Spleen (tissue), 11 donors: ENCODE data around the gene WFIKKN2. TPM values are rescaled to one million over a fixed set of nuclear protein-coding genes. Genes with fewer than 3 reads are reported as not detected.

Source experiments
- DNase-seq: peaks from one replicate; pipeline ENCODE4 v3.0.0-alpha.2; 2020
- H3K27ac ChIP-seq, 8 donors: fragments of 200-600 bp; sonication (generic) in 7 of 8; 1 replicate in 4 of 8; 2 replicates in 4 of 8; pipeline versions ENCODE4 v1.5.0 to v1.8.0; 2016 to 2021; ENCODE audit warnings: inconsistent platforms in 4 of 8, mild to moderate bottlenecking in 4 of 8, moderate library complexity in 1 of 8
- H3K27me3 ChIP-seq, 7 donors: fragments of 200-600 bp; sonication (generic) in 6 of 7; replicated peaks in 1 of 7; 1 replicate in 4 of 7; 2 replicates in 3 of 7; pipeline versions ENCODE4 v1.5.0 to v1.8.0; 2016 to 2021; ENCODE audit warnings: inconsistent platforms in 3 of 7, mild to moderate bottlenecking in 1 of 7
- H3K36me3 ChIP-seq, 6 donors: fragments of 200-600 bp; sonication (generic) in 5 of 6; 1 replicate in 4 of 6; 2 replicates in 2 of 6; pipeline versions ENCODE4 v1.5.0 to v1.8.0; 2016 to 2021; ENCODE audit warnings: inconsistent platforms in 2 of 6
- H3K4me1 ChIP-seq, 6 donors: fragments of 200-600 bp; sonication (generic) in 5 of 6; 1 replicate in 3 of 6; 2 replicates in 3 of 6; pipeline versions ENCODE4 v1.5.0 to v1.8.0; 2016 to 2021; ENCODE audit warnings: inconsistent platforms in 3 of 6
- H3K4me3 ChIP-seq, 8 donors: fragments of 200-600 bp; sonication (generic) in 7 of 8; 1 replicate in 4 of 8; 2 replicates in 4 of 8; pipeline versions ENCODE4 v1.5.0 to v1.8.0; 2016 to 2021; ENCODE audit warnings: inconsistent platforms in 4 of 8, mild to moderate bottlenecking in 4 of 8, moderate library complexity in 2 of 8
- H3K9me3 ChIP-seq, 8 donors: fragments of 200-600 bp; sonication (generic) in 7 of 8; 1 replicate in 4 of 8; 2 replicates in 4 of 8; pipeline versions ENCODE4 v1.5.0 to v1.8.0; 2016 to 2021; ENCODE audit warnings: inconsistent platforms in 4 of 8
- POLR2A ChIP-seq, 3 donors: fragments of 450-650 bp; IDR thresholded peaks; one replicate each; pipeline ENCODE4 v1.5.1; 2017; ENCODE audit warnings: antibody characterized with exemption in 3 of 3, mild to moderate bottlenecking in 1 of 3
- POLR2AphosphoS5 ChIP-seq, 3 donors: sonication (generic); formaldehyde crosslinking; IDR thresholded peaks; one replicate each; pipeline ENCODE4 v1.5.1; 2017; ENCODE audit warnings: antibody characterized with exemption in 3 of 3
- WGBS, 5 donors: extraction: QIAGEN DNeasy Blood & Tissue Kit in 3 of 5; methylation state at CpG; one replicate each; pipeline versions ENCODE4 v1.1.5 to v1.1.7; 2013 to 2018; 5-methylcytosine and 5-hydroxymethylcytosine counted together
- intact Hi-C: fragments of 100-400 bp; cut with DNase I; formaldehyde crosslinking; loops from one replicate; pipeline ENCODE4 v1.15.0; 2023; ENCODE audit warnings: low total_unique reads
- polyA plus RNA-seq, 3 donors: library from polyadenylated mRNA; stranded (reverse); fragments of 200-250 nt; gene quantifications; one replicate each; pipeline ENCODE4 v1.2.1, GENCODE V29; 2013
- total RNA-seq, 7 donors: library from RNA; depleted of rRNA in 3 of 7; stranded (reverse); fragments of >200 nt in 3 of 7; fragmentation: NEBNext Ultra II Directional in 4 of 7; extraction: Animal tissue kit (Norgen Biotek cat#: 25700) in 4 of 7; gene quantifications; one replicate each; pipeline versions ENCODE4 v1.1.0 to v1.2.1, GENCODE V29; 2016 to 2021
- TF ChIP-seq, protein P1 (sequence below), 11 experiments: fragments of 200-600 bp in 7 of 11; fragments of 450-650 bp in 4 of 11; sonication (generic) in 4 of 11; IDR thresholded peaks in 8 of 11; conservative IDR thresholded peaks in 3 of 11; 1 replicate in 7 of 11; 2 replicates in 4 of 11; pipeline versions ENCODE4 v1.4.0 to v1.8.0; 2016 to 2021; ENCODE audit warnings: antibody characterized with exemption in 11 of 11, inconsistent platforms in 4 of 11, mild to moderate bottlenecking in 1 of 11
- donor health status: healthy with polysubstance abuse.
- donor health status: DM: no; HTN: no; CAD: no; lungs with moderate emphysema.
- donor health status: DM: no; HTN: no; CAD: no.
- donor health status: Bipolar disorder and iron deficiency.
- donor health status: healthy.
- donor health status: DM: no; HTN: no; CAD: no.
- donor health status: DM: yes; HTN: yes; CAD: no.

WFIKKN2 gene
- total and polyA plus RNA-seq, 10 donors = 0.02 to 0.51 (median 0.10) TPM; not detected in 4

DNA sequence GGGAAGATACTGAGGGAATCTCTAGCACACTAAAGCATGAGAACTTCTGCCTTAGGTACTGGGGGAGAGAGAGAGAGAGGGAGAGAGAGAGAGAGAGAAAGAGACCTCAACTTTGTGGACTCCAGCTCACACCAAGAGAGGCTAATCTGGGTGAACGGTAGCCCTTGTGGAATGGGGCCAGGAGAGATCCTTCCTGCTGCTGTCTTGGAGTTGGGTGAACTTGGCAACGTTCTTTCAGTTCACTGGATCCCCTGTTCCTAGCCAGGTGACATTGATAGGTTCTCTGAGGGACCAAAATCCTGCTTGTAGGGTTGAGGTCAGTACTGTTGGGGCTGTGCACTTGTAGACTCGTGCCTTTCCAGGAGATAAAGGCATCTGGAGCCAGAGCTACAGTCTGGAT, 26.5 kb upstream of the WFIKKN2 start:
- intact Hi-C loops = no loop called here
- Histone ChIP-seq H3K4me3 (no peak overlapping the region), H3K4me1 (peaks cover 0 to 7% (median 2%) of the 10 kb centered on the region in 6 donors), H3K9me3 (no peaks in the 10 kb centered on the region), H3K36me3 (no peaks in the 10 kb centered on the region), H3K27ac (peak overlapping the region in 2 of 8 donors; percentile 30 to 40), H3K27me3 (no peaks in the 10 kb centered on the region)
- TF ChIP-seq, protein P1, sequence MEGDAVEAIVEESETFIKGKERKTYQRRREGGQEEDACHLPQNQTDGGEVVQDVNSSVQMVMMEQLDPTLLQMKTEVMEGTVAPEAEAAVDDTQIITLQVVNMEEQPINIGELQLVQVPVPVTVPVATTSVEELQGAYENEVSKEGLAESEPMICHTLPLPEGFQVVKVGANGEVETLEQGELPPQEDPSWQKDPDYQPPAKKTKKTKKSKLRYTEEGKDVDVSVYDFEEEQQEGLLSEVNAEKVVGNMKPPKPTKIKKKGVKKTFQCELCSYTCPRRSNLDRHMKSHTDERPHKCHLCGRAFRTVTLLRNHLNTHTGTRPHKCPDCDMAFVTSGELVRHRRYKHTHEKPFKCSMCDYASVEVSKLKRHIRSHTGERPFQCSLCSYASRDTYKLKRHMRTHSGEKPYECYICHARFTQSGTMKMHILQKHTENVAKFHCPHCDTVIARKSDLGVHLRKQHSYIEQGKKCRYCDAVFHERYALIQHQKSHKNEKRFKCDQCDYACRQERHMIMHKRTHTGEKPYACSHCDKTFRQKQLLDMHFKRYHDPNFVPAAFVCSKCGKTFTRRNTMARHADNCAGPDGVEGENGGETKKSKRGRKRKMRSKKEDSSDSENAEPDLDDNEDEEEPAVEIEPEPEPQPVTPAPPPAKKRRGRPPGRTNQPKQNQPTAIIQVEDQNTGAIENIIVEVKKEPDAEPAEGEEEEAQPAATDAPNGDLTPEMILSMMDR (IDR thresholded peaks at IDR 0.05 in 8 of 11, conservative IDR thresholded peaks at IDR 0.05 in 3 of 11) = no peak
- TF ChIP-seq POLR2A (IDR thresholded peaks at IDR 0.05) = no peak
- no peak for TF ChIP-seq POLR2AphosphoS5 (IDR thresholded peaks at IDR 0.05)
- WGBS, 5 donors = 59 to 70% (median 66%) methylated on average over 3 of the region's 3 CpGs
- DNase-seq = no peak

DNA sequence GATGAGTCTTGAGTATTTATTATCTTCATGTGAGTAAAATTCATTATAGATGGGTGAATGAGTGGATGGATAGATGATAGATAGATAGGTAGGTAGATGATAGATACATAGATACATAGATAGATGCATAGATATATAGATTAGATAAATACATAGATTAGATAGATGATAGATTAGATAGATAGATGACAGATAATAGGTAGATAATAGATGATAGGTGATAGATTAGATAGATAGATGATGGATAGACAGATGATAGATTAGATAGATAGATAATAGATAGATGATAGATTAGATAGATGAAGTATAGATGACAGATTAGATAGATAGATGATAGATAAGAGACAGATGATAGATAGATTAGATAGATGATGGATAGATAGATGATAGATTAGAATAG, 21.8 kb upstream of the WFIKKN2 start:
- Histone ChIP-seq H3K9me3 (no peaks in the 10 kb centered on the region), H3K4me3 (no peak overlapping the region), H3K27ac (no peak overlapping the region), H3K27me3 (peaks cover 0 to 28% (median 6%) of the 10 kb centered on the region in 7 donors), H3K4me1 (peaks cover 0 to 15% (median 10%) of the 10 kb centered on the region in 6 donors), H3K36me3 (no peaks in the 10 kb centered on the region)
- TF ChIP-seq POLR2AphosphoS5 (IDR thresholded peaks at IDR 0.05) (no peak), POLR2A (IDR thresholded peaks at IDR 0.05) (no peak)
- TF ChIP-seq, protein P1 (IDR thresholded peaks at IDR 0.05 in 8 of 11, conservative IDR thresholded peaks at IDR 0.05 in 3 of 11) = no peak
- DNase-seq = no peak
- intact Hi-C loops = no loop called here

DNA sequence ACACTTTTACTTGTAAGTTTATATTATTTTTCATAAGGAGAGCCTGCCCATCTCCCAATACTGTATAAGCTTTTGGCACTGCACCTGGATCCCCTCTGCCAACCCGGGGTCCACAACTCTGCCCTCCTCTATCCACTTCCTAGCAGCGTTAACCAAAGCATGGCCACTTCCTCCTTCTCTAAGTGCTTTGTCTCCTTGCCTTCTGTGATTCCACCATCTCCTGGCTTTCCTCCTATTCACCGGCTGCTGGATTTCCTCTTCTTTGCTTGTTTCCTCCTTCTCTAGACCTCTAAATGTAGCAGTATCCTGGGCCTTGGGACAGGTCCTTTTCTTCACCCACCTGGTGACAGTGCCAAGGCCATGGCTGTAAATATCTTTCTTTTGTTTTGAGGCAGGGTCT, 20.0 kb upstream of the WFIKKN2 start:
- Histone ChIP-seq H3K36me3 (no peaks in the 10 kb centered on the region), H3K4me1 (peaks cover 0 to 10% (median 7%) of the 10 kb centered on the region in 6 donors), H3K4me3 (no peak overlapping the region), H3K27ac (no peak overlapping the region), H3K27me3 (peaks cover 0 to 29% (median 6%) of the 10 kb centered on the region in 7 donors), H3K9me3 (no peaks in the 10 kb centered on the region)
- WGBS, 5 donors = 10 to 19% (median 13%) methylated on average over 3 of the region's 3 CpGs
- no peak for DNase-seq
- intact Hi-C loops = no loop called here
- TF ChIP-seq, protein P1 (IDR thresholded peaks at IDR 0.05 in 8 of 11, conservative IDR thresholded peaks at IDR 0.05 in 3 of 11) = no peak
- TF ChIP-seq POLR2A (IDR thresholded peaks at IDR 0.05) (no peak), POLR2AphosphoS5 (IDR thresholded peaks at IDR 0.05) (no peak)

DNA sequence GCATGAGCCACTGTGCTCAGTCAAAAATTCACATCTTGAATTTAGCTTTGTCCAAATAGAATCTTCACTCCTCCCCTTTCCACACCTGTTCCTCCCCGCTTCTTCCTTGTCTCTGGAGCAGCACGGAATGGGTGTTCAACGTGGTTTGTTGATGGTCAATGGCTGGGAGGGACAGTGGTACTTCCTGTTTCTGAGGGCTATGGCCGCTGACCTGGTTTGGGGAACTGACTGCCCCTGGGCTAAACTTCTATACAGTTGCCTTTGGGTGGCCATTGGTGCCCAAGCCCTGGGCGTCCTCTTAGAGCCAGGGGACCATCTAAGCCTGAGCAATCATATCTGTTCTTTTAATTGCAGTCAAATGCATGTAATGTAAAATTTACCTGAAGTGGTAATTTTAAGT, 19.1 kb upstream of the WFIKKN2 start:
- Histone ChIP-seq H3K4me1 (peaks cover 0 to 10% (median 7%) of the 10 kb centered on the region in 6 donors), H3K9me3 (no peaks in the 10 kb centered on the region), H3K36me3 (no peaks in the 10 kb centered on the region), H3K4me3 (no peak overlapping the region), H3K27ac (no peak overlapping the region), H3K27me3 (peaks cover 0 to 29% (median 6%) of the 10 kb centered on the region in 7 donors)
- intact Hi-C loops = no loop called here
- 62 to 83% (median 65%) methylated on average over 5 of the region's 5 CpGs for WGBS, 5 donors
- no peak for DNase-seq
- TF ChIP-seq, protein P1 (IDR thresholded peaks at IDR 0.05 in 8 of 11, conservative IDR thresholded peaks at IDR 0.05 in 3 of 11) = no peak
- TF ChIP-seq POLR2AphosphoS5 (IDR thresholded peaks at IDR 0.05) = no peak
